A549 (cell line): Measurements from ENCODE around the gene CELF4.

ENCODE experiments used
- ESRRA ChIP-seq: fragments of 150-350 bp; IDR thresholded peaks from 2 replicates; pipeline ENCODE4 v1.6.1; 2014; ENCODE audit warnings: mild to moderate bottlenecking, low read length, borderline replicate concordance
- KDM1A ChIP-seq: fragments of 200-600 bp; sonication (generic); IDR thresholded peaks from 2 replicates; pipeline ENCODE4 v1.6.1; 2016; ENCODE audit warnings: low read depth, mild to moderate bottlenecking
- KDM5A ChIP-seq: fragments of 200-600 bp; sonication (generic); IDR thresholded peaks from 2 replicates; pipeline ENCODE4 v1.6.1; 2016; ENCODE audit warnings: antibody characterized with exemption, mild to moderate bottlenecking
- MAZ ChIP-seq: fragments of 150-350 bp; IDR thresholded peaks from 2 replicates; pipeline ENCODE4 v1.6.1; 2014; ENCODE audit warnings: antibody characterized with exemption, low read depth, low read length, borderline replicate concordance
- POLR2A ChIP-seq: IDR thresholded peaks from 2 replicates; pipeline ENCODE4 v1.6.1; 2012; ENCODE audit warnings: mild to moderate bottlenecking, low read length
- SMC3 ChIP-seq: fragments of >200 bp; sonication (Bioruptor Twin); formaldehyde crosslinking; IDR thresholded peaks from 3 replicates; pipeline ENCODE4 v1.6.1; 2018; ENCODE audit warnings: inconsistent platforms
- TF ChIP-seq, protein P1 (sequence below): fragments of >200 bp; sonication (Bioruptor Twin); formaldehyde crosslinking; IDR thresholded peaks from 3 replicates; pipeline ENCODE4 v1.5.1; 2016
- TF ChIP-seq, protein P2 (sequence below): fragments of 150-350 bp; IDR thresholded peaks from 2 replicates; pipeline ENCODE4 v1.6.1; 2014; ENCODE audit warnings: low read depth, mild to moderate bottlenecking, low read length
- TF ChIP-seq, protein P3 (sequence below): fragments of 200-600 bp; sonication (generic); IDR thresholded peaks from 2 replicates; pipeline ENCODE4 v1.6.1; 2016; ENCODE audit warnings: antibody characterized with exemption, mild to moderate bottlenecking, moderate library complexity

DNA sequence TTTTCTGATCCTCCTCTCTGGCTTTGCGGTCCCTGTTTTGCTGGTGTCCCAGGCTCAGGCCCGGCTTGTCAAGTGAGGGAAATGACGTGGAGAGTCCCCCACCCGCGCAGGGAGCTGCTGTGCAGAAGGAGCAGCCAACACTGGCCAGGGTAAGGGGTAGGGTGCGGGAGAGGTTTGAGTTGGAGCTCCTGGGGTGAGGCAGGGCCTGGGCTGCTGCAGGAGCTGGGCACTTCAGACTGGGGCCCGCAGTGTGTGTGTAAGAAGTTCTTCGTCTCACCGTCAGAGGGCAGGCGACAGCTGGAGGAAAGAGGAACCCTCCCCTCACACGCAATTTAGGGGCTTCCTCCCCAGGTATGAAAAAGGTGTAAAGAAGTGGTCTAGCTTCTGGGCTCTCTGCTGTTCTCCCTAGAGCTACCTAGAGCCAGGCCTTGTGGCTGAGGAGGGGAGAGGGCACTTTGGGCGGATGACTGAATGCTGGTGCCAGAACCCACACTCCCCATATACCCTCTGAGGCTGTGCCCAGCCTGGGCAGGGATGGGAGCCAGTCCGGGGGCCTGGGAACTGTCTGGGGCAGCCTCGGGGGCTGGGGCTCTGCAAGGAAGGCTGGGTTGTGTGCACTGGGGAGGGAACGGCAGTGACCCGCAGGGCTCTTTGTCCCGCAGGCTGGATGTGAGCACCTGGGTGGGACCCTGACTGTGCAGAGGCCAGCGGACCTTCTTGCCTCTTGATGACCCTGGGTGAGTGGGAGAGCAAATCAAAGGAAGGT lies 11.8 kb downstream of the CELF4 start:
- no peak for TF ChIP-seq KDM5A
- no peak for TF ChIP-seq KDM1A
- TF ChIP-seq POLR2A = no peak
- TF ChIP-seq, protein P1, sequence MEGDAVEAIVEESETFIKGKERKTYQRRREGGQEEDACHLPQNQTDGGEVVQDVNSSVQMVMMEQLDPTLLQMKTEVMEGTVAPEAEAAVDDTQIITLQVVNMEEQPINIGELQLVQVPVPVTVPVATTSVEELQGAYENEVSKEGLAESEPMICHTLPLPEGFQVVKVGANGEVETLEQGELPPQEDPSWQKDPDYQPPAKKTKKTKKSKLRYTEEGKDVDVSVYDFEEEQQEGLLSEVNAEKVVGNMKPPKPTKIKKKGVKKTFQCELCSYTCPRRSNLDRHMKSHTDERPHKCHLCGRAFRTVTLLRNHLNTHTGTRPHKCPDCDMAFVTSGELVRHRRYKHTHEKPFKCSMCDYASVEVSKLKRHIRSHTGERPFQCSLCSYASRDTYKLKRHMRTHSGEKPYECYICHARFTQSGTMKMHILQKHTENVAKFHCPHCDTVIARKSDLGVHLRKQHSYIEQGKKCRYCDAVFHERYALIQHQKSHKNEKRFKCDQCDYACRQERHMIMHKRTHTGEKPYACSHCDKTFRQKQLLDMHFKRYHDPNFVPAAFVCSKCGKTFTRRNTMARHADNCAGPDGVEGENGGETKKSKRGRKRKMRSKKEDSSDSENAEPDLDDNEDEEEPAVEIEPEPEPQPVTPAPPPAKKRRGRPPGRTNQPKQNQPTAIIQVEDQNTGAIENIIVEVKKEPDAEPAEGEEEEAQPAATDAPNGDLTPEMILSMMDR = no peak
- TF ChIP-seq, protein P2, sequence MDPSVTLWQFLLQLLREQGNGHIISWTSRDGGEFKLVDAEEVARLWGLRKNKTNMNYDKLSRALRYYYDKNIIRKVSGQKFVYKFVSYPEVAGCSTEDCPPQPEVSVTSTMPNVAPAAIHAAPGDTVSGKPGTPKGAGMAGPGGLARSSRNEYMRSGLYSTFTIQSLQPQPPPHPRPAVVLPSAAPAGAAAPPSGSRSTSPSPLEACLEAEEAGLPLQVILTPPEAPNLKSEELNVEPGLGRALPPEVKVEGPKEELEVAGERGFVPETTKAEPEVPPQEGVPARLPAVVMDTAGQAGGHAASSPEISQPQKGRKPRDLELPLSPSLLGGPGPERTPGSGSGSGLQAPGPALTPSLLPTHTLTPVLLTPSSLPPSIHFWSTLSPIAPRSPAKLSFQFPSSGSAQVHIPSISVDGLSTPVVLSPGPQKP = no peak
- no peak for TF ChIP-seq SMC3
- no peak for TF ChIP-seq ESRRA
- TF ChIP-seq, protein P3, sequence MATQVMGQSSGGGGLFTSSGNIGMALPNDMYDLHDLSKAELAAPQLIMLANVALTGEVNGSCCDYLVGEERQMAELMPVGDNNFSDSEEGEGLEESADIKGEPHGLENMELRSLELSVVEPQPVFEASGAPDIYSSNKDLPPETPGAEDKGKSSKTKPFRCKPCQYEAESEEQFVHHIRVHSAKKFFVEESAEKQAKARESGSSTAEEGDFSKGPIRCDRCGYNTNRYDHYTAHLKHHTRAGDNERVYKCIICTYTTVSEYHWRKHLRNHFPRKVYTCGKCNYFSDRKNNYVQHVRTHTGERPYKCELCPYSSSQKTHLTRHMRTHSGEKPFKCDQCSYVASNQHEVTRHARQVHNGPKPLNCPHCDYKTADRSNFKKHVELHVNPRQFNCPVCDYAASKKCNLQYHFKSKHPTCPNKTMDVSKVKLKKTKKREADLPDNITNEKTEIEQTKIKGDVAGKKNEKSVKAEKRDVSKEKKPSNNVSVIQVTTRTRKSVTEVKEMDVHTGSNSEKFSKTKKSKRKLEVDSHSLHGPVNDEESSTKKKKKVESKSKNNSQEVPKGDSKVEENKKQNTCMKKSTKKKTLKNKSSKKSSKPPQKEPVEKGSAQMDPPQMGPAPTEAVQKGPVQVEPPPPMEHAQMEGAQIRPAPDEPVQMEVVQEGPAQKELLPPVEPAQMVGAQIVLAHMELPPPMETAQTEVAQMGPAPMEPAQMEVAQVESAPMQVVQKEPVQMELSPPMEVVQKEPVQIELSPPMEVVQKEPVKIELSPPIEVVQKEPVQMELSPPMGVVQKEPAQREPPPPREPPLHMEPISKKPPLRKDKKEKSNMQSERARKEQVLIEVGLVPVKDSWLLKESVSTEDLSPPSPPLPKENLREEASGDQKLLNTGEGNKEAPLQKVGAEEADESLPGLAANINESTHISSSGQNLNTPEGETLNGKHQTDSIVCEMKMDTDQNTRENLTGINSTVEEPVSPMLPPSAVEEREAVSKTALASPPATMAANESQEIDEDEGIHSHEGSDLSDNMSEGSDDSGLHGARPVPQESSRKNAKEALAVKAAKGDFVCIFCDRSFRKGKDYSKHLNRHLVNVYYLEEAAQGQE = no peak
- TF ChIP-seq MAZ = no peak
